ENCODE data around the gene CARD18. TPM values are rescaled to one million over a fixed set of nuclear protein-coding genes. Genes with fewer than 3 reads are reported as not detected.

Gene CARD18
- total RNA-seq, 4 donors from 2014 or later = not detected

- H3K27me3 ChIP-seq = no peaks in the 10 kb centered on the region
- H3K27ac ChIP-seq = no peak overlapping the region
- no peak for TF ChIP-seq POLR2A (IDR thresholded peaks at IDR 0.05)
- no peak for TF ChIP-seq CTCF (IDR thresholded peaks at IDR 0.05)
- H3K36me3 ChIP-seq = no peaks in the 10 kb centered on the region
- H3K4me1 ChIP-seq = no peaks in the 10 kb centered on the region
- no peak for DNase-seq
- intact Hi-C loops (cut with DNase I) = no loop called here
- 79 to 82% methylated on average over 5 of the region's 5 CpGs for WGBS, 2 donors
- no peaks in the 10 kb centered on the region for H3K9me3 ChIP-seq
- H3K4me3 ChIP-seq (replicated peaks in 1 of 3) = no peak overlapping the region
Measured at GRCh38 chr11:105179542-105180278, 40.1 kb upstream of the CARD18 start.

- intact Hi-C loops (cut with DNase I) = no loop called here
- no peak for DNase-seq
- Histone ChIP-seq H3K36me3 (no peaks in the 10 kb centered on the region), H3K9me3 (no peaks in the 10 kb centered on the region), H3K4me3 (replicated peaks in 1 of 3) (no peak overlapping the region), H3K4me1 (no peaks in the 10 kb centered on the region), H3K27ac (no peak overlapping the region), H3K27me3 (no peaks in the 10 kb centered on the region)
- TF ChIP-seq POLR2A (IDR thresholded peaks at IDR 0.05) = no peak
- TF ChIP-seq CTCF (IDR thresholded peaks at IDR 0.05) = no peak
Measured at GRCh38 chr11:105177658-105178057, 38.1 kb upstream of the CARD18 start.

- Histone ChIP-seq H3K4me3 (replicated peaks in 1 of 3) (no peak overlapping the region), H3K27ac (no peak overlapping the region), H3K36me3 (no peaks in the 10 kb centered on the region), H3K9me3 (no peaks in the 10 kb centered on the region), H3K4me1 (no peaks in the 10 kb centered on the region), H3K27me3 (no peaks in the 10 kb centered on the region)
- intact Hi-C loops (cut with DNase I) = no loop called here
- TF ChIP-seq POLR2A (IDR thresholded peaks at IDR 0.05) (no peak), CTCF (IDR thresholded peaks at IDR 0.05) (no peak)
- DNase-seq = no peak
Measured at GRCh38 chr11:105168457-105168856, 28.9 kb upstream of the CARD18 start.

- Histone ChIP-seq H3K36me3 (no peaks in the 10 kb centered on the region), H3K27ac (no peak overlapping the region), H3K9me3 (no peaks in the 10 kb centered on the region), H3K4me3 (replicated peaks in 1 of 3) (no peak overlapping the region), H3K27me3 (no peaks in the 10 kb centered on the region), H3K4me1 (no peaks in the 10 kb centered on the region)
- intact Hi-C loops (cut with DNase I) = no loop called here
- DNase-seq = no peak
- WGBS, 2 donors = 95 to 96% methylated on average over 3 of the region's 3 CpGs
- TF ChIP-seq CTCF (IDR thresholded peaks at IDR 0.05) (no peak), POLR2A (IDR thresholded peaks at IDR 0.05) (no peak)
Measured at GRCh38 chr11:105167244-105167643, 27.7 kb upstream of the CARD18 start.

- WGBS, 2 donors = 85 to 92% methylated on average over 4 of the region's 4 CpGs
- Histone ChIP-seq H3K27ac (no peak overlapping the region), H3K9me3 (no peaks in the 10 kb centered on the region), H3K36me3 (no peaks in the 10 kb centered on the region), H3K4me1 (no peaks in the 10 kb centered on the region), H3K4me3 (replicated peaks in 1 of 3) (no peak overlapping the region), H3K27me3 (no peaks in the 10 kb centered on the region)
- intact Hi-C loops (cut with DNase I) = no loop called here
- no peak for DNase-seq
- TF ChIP-seq CTCF (IDR thresholded peaks at IDR 0.05) = no peak
- TF ChIP-seq POLR2A (IDR thresholded peaks at IDR 0.05) = no peak
Measured at GRCh38 chr11:105164208-105164607, 24.6 kb upstream of the CARD18 start.
